GM18499 (cell line): Measurements from ENCODE around the gene SYAP1.
"Not testable (repeated sequence)": the region's sequence is repeated elsewhere in the genome, so short reads cannot be mapped to it uniquely, and the experiment has no call there.

ENCODE experiments used
- ATAC-seq: cut with Tn5 transposase; IDR thresholded peaks from one replicate; pipeline ENCODE4 v1.9.1; 2021; ENCODE audit warnings: moderate number of reproducible peaks; ENCODE audit not compliant: insufficient read depth, unreplicated experiment

The SYAP1 gene

DNA sequence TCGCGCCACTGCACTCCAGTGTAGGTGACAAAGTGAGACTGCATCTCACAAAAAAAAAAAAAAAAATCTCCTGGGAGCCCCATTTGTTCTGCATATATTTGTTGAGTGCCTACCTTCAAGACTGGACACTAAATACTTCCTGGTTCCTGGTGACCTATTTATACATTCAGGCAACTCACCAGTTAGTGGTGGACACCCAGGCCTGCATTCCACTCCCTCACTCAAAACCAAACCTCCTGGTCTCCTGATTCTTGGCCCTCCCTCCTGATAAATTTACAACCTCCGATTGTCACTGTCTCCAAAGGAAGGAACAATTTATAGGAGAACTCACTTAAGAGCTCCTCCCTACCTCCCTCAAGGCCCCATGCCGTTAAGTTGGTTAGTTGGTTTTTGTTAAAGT lies 3.1 kb downstream of the SYAP1 start:
- no peak for ATAC-seq

DNA sequence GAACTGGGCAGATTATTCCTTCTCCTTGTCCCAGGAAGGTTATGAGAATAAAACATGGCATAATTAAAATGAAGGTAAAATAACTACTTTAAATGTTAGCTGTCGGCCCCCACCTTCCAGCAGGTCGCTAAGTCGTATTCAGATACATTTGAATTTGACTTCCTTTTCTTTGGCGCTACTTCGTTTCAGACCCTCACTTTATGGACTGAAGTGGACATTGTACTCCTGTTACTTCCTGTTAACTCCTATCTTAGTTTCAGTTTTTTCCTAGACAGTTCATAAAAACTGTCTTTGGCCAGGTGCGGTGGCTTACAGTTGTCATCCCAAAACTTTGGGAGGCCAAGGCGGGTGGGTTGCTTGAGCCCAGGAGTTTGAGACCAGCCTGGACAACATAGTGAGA lies 5.7 kb downstream of the SYAP1 start:
- ATAC-seq: no peak

DNA sequence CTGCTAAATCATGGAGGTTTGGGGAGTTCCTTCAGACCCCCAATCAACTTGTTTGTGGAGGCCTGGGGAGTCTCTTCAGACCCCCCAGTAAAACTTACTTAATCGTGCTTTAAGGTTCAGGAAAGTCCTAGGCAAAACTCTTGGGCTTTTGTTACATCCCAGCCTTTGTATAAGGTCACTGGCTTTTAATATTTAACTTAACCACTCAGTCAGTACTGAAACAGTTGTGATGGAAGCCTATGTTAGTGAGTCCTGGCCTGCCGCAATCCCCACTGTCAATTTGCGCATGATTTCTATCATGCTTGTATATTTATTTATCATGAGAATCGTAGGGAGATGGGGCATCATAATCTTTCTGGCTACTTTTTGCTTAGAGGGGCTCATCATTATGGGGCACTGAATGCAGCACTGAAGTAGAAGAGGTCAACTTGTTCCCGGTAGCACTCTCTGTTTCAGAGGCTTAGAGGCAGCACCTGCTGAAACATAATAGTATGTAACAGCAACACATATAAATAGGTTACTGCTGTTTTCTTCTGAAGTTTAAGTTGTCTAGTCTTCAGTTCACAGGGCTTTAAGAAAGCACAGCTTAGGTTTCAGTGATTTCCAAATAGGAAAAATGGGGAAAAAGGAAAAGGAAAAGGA lies 7.1 kb downstream of the SYAP1 start:
- not testable (repeated sequence) for ATAC-seq

DNA sequence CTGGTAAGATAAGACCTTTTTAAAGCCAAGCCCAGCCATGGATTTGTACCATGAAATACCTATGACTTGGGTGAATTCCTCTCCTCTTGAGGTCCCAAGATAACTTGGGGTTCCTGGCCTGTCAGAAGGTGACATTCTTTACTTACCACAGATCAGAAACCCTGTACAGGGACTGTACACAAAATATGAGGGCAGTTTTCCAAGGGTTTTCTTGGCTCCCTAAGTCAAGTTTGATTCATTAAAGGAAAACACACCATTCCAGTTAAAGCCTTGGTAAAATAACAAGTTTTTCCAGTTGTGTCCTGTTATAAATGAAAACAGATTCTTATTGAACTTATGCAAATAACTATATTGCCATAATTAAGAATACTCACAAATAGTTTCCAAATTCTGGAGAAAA lies 8.2 kb downstream of the SYAP1 start:
- ATAC-seq: no peak

DNA sequence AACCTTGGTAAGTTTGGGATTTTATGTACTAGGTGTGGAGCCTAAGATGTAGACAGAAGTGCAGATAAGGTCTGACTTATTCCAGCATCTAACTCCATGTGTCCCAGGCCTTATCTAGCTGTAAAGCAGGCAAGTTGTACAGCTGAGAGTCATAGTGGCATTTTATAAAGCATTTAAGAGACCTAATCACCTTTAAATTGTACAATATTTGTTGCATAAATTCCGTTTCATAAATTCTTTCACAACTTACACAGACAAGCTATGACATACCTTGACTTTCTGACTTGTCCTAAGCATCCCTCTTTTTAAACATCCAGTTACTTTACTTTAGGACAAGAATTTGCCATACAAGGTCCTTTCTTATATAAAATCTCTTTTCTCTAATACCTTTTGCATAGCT lies 11.0 kb downstream of the SYAP1 start:
- no peak for ATAC-seq

DNA sequence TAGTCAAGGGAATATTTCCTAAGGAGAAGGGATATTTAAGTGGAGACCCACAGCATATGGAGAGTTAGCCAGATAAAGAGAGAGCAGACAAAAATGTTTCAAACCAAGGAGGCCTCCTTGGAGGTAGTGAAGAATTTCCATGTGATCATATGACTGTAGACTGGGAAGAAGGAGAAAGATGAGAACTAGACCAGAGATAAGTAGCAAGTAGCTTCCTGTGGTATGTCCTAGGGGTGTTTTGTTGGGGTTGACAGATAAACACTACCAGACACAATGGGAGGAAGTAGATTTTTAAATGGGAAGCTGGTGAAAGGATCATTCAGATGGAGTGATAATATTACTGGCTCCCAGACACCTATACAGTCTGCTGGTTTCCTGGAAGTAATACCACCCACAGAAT lies 13.6 kb downstream of the SYAP1 start:
- ATAC-seq: no peak

DNA sequence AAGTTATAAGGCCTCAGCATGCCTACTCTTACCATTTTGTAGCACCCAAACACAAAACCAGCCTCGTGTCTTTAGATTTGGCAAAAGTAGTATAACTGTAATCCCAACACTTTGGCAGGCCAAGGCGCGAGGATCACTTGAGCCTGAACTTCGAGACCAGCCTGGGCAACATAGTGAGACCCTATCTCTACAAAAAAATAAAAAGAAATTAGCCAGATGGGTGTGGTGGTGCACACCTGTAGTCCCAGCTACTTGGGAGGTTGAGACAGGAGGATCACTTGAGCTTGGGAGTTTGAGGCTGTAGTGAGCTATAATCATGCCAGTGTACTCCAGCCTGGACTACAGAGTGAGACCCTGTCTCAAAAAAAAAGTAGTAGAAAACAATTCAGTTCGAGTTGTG lies 17.6 kb downstream of the SYAP1 start:
- ATAC-seq: no peak

DNA sequence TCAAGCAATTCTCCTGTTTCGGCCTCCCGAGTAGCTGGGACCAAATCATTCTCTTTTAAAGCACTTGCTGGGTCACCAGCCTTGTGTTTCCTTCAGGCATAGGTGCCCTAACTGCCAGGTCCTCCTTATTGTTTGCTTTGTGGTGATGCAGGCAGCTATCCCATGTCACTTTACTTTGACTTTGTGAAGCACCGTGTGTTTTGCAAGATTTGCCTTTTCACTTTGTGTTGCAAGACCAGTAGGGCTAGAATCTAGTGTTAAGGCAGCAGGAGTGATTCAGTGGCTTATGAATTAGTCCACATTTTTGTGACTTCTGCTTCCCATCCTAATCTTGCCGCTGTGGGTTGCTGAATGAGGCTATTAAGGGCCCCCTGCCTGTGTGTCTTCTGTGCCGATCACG lies 20.2 kb downstream of the SYAP1 start:
- no peak for ATAC-seq

DNA sequence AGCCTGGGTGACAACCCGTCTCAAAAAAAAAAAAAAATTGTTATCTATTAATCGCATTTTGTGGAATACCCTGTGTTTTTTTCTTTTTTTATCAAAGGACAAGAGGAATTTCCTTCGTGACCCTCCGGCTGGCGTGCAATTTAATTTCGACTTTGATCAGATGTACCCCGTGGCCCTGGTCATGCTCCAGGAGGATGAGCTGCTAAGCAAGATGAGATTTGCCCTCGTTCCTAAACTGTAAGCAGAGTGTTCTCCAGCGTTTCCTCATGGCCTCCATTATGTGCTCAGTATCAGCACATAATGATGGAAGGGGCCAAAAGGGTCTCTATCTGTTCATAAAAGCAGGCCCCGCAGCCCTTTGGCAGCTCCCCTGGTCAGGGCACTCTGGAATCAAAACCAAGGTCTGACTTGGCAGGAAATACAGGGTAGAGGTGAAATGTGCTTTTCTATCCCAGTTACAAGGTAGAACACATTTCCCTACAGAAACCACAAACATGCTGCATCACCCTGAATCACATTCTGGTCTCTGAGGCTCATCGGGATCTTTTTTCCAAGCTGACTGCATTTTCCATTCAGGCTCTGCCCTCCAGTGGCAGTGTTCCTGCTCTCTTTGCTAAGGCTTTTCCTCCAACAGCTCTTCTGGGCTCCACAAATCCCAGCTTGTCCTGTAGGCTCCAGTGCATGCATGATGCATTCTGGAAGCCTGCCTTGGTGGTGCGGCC lies 24.4 kb downstream of the SYAP1 start:
- ATAC-seq: no peak

DNA sequence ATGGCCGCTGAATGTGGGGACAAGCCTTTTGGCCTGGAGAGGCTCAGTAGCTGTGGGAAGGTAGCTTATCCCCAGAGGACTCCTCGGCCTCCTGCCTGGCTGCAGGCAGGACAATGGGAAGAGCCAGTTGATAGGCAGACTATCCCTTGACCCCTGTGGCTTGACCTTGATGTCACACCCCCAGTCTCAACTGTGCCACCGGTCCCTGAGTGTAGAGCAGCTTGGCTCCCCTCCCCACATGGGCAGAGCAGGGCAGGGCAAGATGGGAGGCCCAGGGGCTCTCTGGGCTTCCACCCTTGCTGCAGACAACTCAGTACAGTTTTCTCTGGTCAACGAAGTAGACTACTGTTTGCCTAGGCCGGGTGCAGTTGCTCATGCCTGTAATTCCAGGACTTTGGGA lies 25.7 kb downstream of the SYAP1 start:
- ATAC-seq: no peak

DNA sequence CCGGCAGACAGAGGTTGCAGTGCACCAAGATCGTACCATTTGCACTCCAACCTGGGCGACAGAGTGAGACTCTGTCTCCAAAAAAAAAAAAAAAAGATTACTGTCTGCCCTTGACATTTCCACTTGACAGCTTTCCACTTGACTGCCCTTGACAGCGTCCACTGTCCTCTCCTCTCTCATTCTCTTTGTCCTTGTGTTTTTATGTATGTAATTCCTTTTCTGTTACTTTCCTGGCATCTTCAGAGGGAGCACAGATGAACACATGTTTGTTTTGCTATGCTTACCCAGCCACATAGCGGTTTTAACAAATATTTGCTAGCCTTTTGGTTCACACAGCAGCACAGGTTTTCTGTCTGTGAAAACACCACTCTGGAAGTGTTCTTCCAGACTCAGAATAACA lies 26.2 kb downstream of the SYAP1 start:
- no peak for ATAC-seq

DNA sequence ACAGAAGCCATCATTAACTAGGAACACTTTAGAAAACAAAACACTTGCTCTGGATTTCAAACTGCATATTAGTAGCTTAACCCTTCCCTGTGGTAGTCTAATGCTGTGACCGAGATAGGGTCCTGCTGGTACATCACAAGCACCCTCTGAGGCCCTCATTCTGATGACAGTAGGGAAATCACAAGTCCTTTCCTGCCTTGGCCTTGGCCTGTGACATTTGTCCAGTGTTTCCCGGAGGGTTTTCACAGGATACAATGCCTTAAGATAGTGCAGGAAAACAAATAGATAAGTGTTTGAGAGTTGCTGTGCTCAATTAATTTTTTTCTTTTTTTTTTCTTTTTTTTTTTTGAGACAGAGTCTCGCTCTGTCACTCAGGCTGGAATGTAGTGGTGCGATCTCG lies 29.0 kb downstream of the SYAP1 start:
- no peak for ATAC-seq

DNA sequence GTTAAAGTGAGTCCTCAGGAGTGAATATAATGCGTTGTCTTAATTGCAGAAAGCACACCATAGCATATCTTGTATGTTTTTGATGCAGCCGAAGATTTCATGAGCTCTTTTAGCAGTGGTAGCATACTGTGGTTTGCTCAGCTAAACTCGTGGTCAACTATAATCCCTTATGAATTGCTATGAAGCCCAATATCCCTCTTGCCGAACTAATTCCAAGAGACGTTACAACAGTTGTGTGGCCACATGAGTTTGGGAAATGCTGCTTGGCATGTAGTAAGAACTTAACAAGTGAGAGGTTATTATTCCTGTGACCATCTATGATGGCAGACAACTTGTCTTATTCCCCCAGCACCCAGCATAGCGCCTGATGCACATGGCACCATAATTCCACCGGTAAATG lies 30.7 kb downstream of the SYAP1 start:
- no peak for ATAC-seq

DNA sequence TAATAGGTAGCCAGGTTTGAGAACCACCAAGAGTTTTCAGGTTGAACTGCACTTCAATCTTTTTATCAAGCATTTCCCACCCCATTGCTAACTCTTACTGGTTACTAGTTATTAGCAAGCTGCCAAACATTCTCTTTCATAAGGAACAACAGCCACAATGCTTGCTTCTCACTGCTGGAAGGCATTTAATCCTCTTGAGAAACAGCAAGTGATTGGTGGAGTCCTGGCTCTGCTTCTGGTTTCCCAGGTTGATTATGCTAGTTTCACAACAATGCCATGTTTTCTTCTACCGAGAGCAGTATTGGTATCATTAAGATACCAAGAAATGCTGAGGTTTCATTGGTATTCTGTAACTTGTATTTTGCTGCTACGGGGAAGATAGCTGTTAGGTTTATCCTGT lies 34.6 kb downstream of the SYAP1 start:
- ATAC-seq: no peak

DNA sequence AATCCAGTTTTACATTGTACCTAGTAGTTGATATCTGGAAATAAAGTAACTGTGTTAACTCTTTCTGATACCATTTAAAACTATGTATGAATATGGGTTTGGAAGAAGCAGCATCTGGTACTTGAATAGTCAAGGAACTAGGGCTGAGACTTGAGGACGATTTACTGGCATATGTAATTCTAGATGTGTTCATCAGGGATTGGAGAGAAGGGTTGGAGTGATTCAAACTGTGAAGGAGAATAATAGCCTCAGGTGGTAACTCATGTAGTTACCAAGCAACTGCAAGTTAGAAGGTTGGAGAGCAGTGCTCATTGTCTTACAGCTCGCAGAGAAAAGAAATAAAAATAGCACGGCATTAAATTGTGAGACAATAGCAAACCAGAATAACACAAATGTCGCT lies 37.3 kb downstream of the SYAP1 start:
- no peak for ATAC-seq

DNA sequence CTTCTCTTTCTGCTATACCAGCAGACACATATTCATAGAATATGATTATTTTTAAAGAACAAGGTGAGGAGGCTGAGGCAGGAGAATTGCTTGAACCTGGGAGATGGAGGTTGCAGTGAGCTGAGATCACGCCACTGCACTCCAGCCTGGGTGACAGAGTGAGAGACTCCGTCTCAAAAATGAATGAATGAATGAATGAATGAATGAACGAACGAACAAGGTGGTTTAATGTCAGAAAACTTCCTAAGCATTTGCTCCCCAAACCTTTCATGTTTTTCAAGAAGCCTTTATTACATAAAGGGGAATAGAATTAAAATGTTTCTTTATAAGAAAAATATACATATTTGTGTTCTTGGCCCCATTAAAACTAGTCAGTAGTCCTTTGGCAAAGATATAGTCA lies 42.1 kb downstream of the SYAP1 start:
- ATAC-seq: not testable (repeated sequence)

DNA sequence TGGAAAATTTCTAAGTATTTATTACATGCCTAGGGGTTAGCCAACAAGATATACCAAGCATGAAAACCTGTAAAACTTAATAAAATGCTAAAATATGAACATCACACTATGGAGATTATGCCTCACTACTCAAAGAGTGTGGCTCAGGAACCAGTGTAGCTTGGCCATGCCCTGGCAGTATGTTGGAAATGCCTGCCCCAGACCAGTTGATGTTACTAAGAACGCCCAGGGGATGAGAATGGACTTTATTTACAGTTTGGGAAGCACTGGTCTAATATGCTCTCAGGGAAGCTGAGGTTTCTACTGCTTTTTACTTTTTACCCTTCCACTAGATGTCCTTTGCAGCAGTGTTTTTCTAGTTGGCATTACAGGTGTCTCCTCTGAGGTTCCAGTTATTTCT lies 43.2 kb downstream of the SYAP1 start:
- no peak for ATAC-seq

DNA sequence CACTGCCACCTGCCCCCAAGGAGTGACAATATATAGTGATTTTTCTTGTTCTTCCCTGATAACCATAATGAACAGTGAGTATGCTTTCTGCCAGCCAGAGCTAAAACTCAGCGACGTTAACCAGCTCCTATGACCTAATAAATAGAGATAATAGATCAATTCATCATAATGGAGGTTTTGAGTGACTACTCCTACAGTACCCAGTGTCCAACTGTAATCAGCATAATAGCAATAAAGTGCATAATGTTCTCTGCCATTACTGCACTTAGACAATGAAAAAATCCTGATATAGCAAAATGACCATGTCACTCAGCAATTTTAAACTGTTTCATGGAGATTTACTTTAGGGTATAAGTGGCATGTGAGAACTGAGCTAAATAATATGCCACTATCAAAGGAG lies 46.2 kb downstream of the SYAP1 start:
- ATAC-seq: no peak

DNA sequence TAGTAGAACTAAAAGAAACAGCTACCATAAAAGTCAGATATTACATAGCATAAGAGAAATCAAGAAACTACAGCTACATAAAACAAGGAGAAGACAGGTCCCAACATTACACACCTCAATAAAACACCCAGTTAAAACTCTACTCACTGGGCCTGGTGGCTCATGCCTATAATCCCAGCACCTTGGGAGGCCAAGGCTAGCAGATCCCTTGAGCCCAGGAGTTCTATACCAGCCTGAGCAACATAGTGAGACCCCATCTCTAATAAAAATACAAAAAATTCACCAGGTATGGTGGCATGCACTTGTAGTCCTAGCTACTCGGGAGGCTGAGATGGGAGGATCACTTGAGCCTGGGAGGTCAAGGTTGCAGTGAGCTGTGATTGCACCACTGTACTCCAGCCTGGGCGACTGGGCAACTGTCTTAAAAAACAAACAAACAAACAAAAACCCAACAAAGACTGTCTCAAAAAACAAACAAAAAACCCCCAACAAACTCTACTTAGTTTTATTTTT lies 51.6 kb downstream of the SYAP1 start:
- ATAC-seq: no peak

DNA sequence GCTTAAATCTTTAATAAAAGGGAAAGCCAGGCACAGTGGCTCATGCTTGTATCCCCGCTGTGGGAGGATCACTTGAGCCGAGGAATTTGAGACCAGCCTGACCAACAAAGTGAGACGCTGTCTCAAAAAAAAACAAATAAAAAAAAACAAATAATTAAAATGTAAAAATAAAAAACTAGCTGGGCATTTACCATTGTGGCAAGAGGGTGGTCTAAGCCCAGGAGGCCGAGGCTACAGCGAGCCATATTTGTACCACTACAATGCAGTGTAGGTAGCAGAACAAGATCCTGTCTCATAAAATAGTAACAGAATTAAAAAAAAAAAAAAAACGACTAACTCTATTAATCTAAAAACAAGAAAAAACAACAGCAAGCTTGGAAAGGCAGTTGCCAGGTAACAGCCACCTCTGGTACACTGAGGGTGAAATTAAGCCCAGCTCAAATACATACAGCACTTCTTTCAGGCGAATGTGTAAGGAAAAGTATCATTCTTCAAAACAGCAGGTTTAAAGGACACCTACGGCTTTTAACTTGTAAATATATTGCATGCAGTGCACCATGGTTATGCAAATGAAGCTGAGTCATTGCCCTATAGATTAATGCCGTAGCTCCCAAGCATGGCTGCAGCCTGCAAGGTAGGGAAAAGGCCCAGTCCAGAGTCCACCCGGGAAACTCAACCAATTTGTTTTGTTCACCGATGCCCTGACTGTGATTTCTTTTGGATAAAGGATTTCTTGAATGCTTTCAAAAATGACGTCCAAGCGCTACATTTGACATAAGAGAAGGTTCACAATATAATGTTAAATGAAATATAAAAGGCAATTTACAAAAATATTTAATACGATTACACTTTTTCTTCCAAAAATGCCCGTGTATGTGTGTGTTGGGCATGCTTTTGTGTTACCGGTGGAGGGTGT lies 52.3 kb downstream of the SYAP1 start:
- ATAC-seq: no peak

DNA sequence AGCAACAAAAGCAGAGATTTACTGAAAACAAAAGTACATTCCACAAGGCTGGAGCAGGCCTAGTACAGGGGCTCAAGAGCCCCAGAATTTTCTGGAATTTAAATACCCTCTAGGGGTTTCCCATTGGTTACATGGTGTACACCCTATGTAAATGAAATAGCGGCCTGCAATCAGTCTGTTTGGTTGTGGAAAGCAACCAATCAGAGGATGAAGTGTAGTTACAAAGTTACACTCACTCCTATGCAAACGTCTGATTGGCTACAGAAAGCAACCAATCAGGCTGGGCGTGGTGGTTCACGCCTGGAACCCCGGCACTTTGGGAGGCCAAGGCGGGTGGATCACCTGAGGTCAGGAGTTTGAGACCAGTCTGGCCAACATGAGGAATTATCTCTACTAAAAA lies 53.0 kb downstream of the SYAP1 start:
- ATAC-seq: no peak
